ENCODE data around the gene ZNF90. TPM values are rescaled to one million over a fixed set of nuclear protein-coding genes. Genes with fewer than 3 reads are reported as not detected.

Gene ZNF90
- total RNA-seq, 1 donor = 1.1 TPM

DNA sequence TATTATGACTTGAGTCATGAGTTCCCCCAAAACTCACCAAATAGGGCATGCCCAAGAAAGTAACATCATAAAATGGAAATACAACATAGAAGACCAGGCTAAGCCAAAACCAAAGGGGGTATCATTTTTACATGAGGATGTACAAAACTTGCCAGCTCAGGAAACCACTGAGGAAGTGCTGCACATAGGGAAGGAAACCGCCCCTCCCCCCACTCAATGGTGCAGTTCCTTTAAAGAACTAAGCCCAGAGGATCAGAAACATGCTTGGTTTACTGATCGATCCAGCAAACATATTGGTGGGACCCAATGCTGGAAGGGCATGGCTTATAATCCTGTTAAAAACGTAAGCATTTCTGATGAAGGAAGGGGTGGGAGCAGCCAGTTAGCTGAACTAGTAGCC, 85.0 kb downstream of the ZNF90 start:
- Histone ChIP-seq H2AFZ (ENCODE audit: low read length) (no peak overlapping the region), H3K9me3 (ENCODE audit: low read depth, low read length) (no peaks in the 10 kb centered on the region), H4K20me1 (ENCODE audit: insufficient read depth, low read length) (no peaks in the 10 kb centered on the region), H3K36me3 (ENCODE audit: insufficient read depth, low read length) (no peaks in the 10 kb centered on the region), H3K27me3 (ENCODE audit: insufficient read depth, low read length) (no peaks in the 10 kb centered on the region), H3K4me1 (ENCODE audit: insufficient read depth, low read length) (peaks cover under 1% of the 10 kb centered on the region), H3K4me3 (ENCODE audit: insufficient read depth, low read length) (no peak overlapping the region), H3K79me2 (ENCODE audit: insufficient read depth, low read length) (peaks cover under 1% of the 10 kb centered on the region), H3K4me2 (ENCODE audit: insufficient read depth, low read length) (no peak overlapping the region), H3K27ac (ENCODE audit: low read depth, low read length) (no peak overlapping the region)
- DNase-seq (ENCODE audit: insufficient read length, low spot score, missing footprints) = no peak
- TF ChIP-seq, protein P1, sequence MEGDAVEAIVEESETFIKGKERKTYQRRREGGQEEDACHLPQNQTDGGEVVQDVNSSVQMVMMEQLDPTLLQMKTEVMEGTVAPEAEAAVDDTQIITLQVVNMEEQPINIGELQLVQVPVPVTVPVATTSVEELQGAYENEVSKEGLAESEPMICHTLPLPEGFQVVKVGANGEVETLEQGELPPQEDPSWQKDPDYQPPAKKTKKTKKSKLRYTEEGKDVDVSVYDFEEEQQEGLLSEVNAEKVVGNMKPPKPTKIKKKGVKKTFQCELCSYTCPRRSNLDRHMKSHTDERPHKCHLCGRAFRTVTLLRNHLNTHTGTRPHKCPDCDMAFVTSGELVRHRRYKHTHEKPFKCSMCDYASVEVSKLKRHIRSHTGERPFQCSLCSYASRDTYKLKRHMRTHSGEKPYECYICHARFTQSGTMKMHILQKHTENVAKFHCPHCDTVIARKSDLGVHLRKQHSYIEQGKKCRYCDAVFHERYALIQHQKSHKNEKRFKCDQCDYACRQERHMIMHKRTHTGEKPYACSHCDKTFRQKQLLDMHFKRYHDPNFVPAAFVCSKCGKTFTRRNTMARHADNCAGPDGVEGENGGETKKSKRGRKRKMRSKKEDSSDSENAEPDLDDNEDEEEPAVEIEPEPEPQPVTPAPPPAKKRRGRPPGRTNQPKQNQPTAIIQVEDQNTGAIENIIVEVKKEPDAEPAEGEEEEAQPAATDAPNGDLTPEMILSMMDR (IDR thresholded peaks at IDR 0.05; ENCODE audit: extremely low read depth, low read depth, low read length) = no peak

DNA sequence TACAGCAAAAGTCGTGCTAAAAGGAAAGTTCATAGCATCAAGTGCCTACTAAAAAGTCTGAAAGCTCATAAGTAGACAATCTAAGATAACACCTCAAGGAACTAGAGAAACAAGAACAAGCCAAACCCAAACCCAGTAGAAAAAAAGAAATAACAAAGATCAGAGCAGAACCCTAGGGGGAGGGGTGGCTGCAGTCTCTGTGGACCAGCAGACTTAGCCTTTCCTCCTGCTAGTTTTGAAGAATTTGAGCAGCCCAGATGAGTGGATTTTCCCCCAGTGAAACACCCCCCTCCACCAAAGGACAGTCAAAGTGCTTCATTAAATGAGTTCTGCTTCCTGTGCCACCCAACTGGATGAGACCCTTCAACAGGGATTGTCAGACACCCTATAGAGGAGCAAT, 86.7 kb downstream of the ZNF90 start:
- Histone ChIP-seq H3K4me3 (ENCODE audit: insufficient read depth, low read length) (no peak overlapping the region), H3K27ac (ENCODE audit: low read depth, low read length) (no peak overlapping the region), H3K4me2 (ENCODE audit: insufficient read depth, low read length) (no peak overlapping the region), H3K36me3 (ENCODE audit: insufficient read depth, low read length) (no peaks in the 10 kb centered on the region), H3K4me1 (ENCODE audit: insufficient read depth, low read length) (peaks cover 2% of the 10 kb centered on the region), H4K20me1 (ENCODE audit: insufficient read depth, low read length) (no peaks in the 10 kb centered on the region), H3K79me2 (ENCODE audit: insufficient read depth, low read length) (peaks cover 12% of the 10 kb centered on the region), H2AFZ (ENCODE audit: low read length) (no peak overlapping the region), H3K9me3 (ENCODE audit: low read depth, low read length) (no peaks in the 10 kb centered on the region), H3K27me3 (ENCODE audit: insufficient read depth, low read length) (no peaks in the 10 kb centered on the region)
- TF ChIP-seq, protein P1 (IDR thresholded peaks at IDR 0.05; ENCODE audit: extremely low read depth, low read depth, low read length) = no peak
- no peak for DNase-seq (ENCODE audit: insufficient read length, low spot score, missing footprints)

DNA sequence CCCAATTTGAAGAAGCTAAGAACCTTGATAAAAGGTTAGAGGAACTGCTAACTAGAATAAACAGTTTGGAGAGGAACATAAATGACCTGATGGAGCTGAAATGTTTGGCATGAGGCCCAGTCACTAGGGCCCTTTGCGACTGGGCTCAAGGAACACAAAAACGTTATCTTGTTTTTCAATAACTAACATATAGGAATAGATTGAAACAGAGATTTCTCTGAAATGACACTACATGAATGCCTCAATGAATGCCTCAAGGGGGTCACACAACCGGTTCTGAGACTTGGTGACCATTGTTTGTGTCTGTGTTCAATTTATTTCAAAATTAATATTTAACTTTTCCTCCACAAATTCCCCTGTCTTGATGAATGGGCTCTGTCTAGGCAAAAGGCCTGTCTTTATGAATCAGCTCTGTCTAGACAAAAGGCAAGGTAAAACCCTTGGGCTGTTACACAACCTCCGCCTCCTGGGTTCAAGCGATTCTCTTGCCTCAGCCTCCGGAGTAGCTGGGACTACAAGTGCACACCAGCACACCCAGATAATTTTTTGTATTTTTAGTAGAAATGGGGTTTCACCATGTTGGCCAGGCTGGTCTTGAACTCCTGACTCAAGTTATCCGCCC, 88.3 kb downstream of the ZNF90 start:
- H3K27ac ChIP-seq (ENCODE audit: low read depth, low read length) = no peak overlapping the region
- no peak overlapping the region for H3K4me3 ChIP-seq (ENCODE audit: insufficient read depth, low read length)
- H3K9me3 ChIP-seq (ENCODE audit: low read depth, low read length) = no peaks in the 10 kb centered on the region
- DNase-seq (ENCODE audit: insufficient read length, low spot score, missing footprints) = no peak
- no peaks in the 10 kb centered on the region for H4K20me1 ChIP-seq (ENCODE audit: insufficient read depth, low read length)
- TF ChIP-seq, protein P1 (IDR thresholded peaks at IDR 0.05; ENCODE audit: extremely low read depth, low read depth, low read length) = no peak
- H3K79me2 ChIP-seq (ENCODE audit: insufficient read depth, low read length) = peaks cover 26% of the 10 kb centered on the region
- no peak overlapping the region for H2AFZ ChIP-seq (ENCODE audit: low read length)
- H3K4me1 ChIP-seq (ENCODE audit: insufficient read depth, low read length) = peaks cover 2% of the 10 kb centered on the region
- no peaks in the 10 kb centered on the region for H3K27me3 ChIP-seq (ENCODE audit: insufficient read depth, low read length)
- peaks cover 1% of the 10 kb centered on the region for H3K36me3 ChIP-seq (ENCODE audit: insufficient read depth, low read length)
- H3K4me2 ChIP-seq (ENCODE audit: insufficient read depth, low read length) = no peak overlapping the region

DNA sequence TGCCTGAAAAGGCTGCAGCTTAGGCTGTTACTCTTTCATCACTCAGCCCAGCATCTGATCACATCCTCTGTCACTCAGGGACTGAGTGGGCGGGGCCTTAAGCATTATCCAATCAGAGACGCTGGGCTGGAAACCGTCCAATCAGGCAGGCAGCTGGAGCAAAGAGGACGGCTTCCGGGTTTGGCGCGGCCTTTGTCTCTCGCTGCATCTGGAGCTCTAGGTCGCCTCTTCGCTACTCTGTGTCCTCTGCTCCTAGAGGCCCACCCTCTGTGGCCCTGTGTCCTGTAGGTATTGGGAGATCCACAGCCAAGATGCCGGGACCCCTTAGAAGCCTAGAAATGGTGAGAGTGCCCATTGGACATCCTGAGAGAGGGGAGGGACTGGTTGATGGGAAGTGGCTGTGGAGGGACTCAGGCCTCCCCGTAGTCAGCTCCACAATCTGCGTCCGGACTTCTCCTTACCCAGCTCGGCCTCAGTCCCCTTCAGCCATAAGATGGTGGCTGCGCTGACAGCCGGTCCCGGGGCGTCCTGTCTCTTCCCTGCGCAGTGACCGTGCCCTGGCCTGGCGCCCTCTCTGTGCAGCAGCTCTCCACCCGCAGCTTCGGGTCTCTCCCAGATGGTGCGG, 89.3 kb downstream of the ZNF90 start, which contains the start of gene ZNF486:
Gene ZNF486, plus strand, starts transcription at position 195 of the 625 bp plus-strand sequence. Its CDS starts 117 bp downstream, at position 312.
- Histone ChIP-seq H3K4me3 (ENCODE audit: insufficient read depth, low read length) (peak within 1 kb of the TSS; percentile 99), H3K27ac (ENCODE audit: low read depth, low read length) (peak within 1 kb of the TSS; percentile 97), H3K36me3 (ENCODE audit: insufficient read depth, low read length) (peaks cover 10% of the 10 kb centered on the region), H3K79me2 (ENCODE audit: insufficient read depth, low read length) (peaks cover 36% of the 10 kb centered on the region), H4K20me1 (ENCODE audit: insufficient read depth, low read length) (no peaks in the 10 kb centered on the region), H3K9me3 (ENCODE audit: low read depth, low read length) (no peaks in the 10 kb centered on the region), H3K4me1 (ENCODE audit: insufficient read depth, low read length) (peaks cover 2% of the 10 kb centered on the region), H3K4me2 (ENCODE audit: insufficient read depth, low read length) (peak within 1 kb of the TSS; percentile 92), H2AFZ (ENCODE audit: low read length) (peak within 1 kb of the TSS; percentile 99), H3K27me3 (ENCODE audit: insufficient read depth, low read length) (no peaks in the 10 kb centered on the region)
- TF ChIP-seq, protein P1 (IDR thresholded peaks at IDR 0.05; ENCODE audit: extremely low read depth, low read depth, low read length) = no peak
- DNase-seq (ENCODE audit: insufficient read length, low spot score, missing footprints) = peak; percentile 91

All from osteoblast (primary cell).